Spleen (tissue), 11 donors: Measurements from ENCODE around the gene STAU1. TPM values are rescaled to one million over a fixed set of nuclear protein-coding genes. Genes with fewer than 3 reads are reported as not detected.

Experiments
- DNase-seq: peaks from one replicate; pipeline ENCODE4 v3.0.0-alpha.2; 2020
- H3K27ac ChIP-seq, 8 donors: fragments of 200-600 bp; sonication (generic) in 7 of 8; 1 replicate in 4 of 8; 2 replicates in 4 of 8; pipeline versions ENCODE4 v1.5.0 to v1.8.0; 2016 to 2021; ENCODE audit warnings: inconsistent platforms in 4 of 8, mild to moderate bottlenecking in 4 of 8, moderate library complexity in 1 of 8
- H3K27me3 ChIP-seq, 7 donors: fragments of 200-600 bp; sonication (generic) in 6 of 7; replicated peaks in 1 of 7; 1 replicate in 4 of 7; 2 replicates in 3 of 7; pipeline versions ENCODE4 v1.5.0 to v1.8.0; 2016 to 2021; ENCODE audit warnings: inconsistent platforms in 3 of 7, mild to moderate bottlenecking in 1 of 7
- H3K36me3 ChIP-seq, 6 donors: fragments of 200-600 bp; sonication (generic) in 5 of 6; 1 replicate in 4 of 6; 2 replicates in 2 of 6; pipeline versions ENCODE4 v1.5.0 to v1.8.0; 2016 to 2021; ENCODE audit warnings: inconsistent platforms in 2 of 6
- H3K4me1 ChIP-seq, 6 donors: fragments of 200-600 bp; sonication (generic) in 5 of 6; 1 replicate in 3 of 6; 2 replicates in 3 of 6; pipeline versions ENCODE4 v1.5.0 to v1.8.0; 2016 to 2021; ENCODE audit warnings: inconsistent platforms in 3 of 6
- H3K4me3 ChIP-seq, 8 donors: fragments of 200-600 bp; sonication (generic) in 7 of 8; 1 replicate in 4 of 8; 2 replicates in 4 of 8; pipeline versions ENCODE4 v1.5.0 to v1.8.0; 2016 to 2021; ENCODE audit warnings: inconsistent platforms in 4 of 8, mild to moderate bottlenecking in 4 of 8, moderate library complexity in 2 of 8
- H3K9me3 ChIP-seq, 8 donors: fragments of 200-600 bp; sonication (generic) in 7 of 8; 1 replicate in 4 of 8; 2 replicates in 4 of 8; pipeline versions ENCODE4 v1.5.0 to v1.8.0; 2016 to 2021; ENCODE audit warnings: inconsistent platforms in 4 of 8
- CTCF ChIP-seq, 11 experiments: fragments of 200-600 bp in 7 of 11; fragments of 450-650 bp in 4 of 11; sonication (generic) in 4 of 11; IDR thresholded peaks in 8 of 11; conservative IDR thresholded peaks in 3 of 11; 1 replicate in 7 of 11; 2 replicates in 4 of 11; pipeline versions ENCODE4 v1.4.0 to v1.8.0; 2016 to 2021; ENCODE audit warnings: antibody characterized with exemption in 11 of 11, inconsistent platforms in 4 of 11, mild to moderate bottlenecking in 1 of 11
- POLR2A ChIP-seq, 3 donors: fragments of 450-650 bp; IDR thresholded peaks; one replicate each; pipeline ENCODE4 v1.5.1; 2017; ENCODE audit warnings: antibody characterized with exemption in 3 of 3, mild to moderate bottlenecking in 1 of 3
- POLR2AphosphoS5 ChIP-seq, 3 donors: sonication (generic); formaldehyde crosslinking; IDR thresholded peaks; one replicate each; pipeline ENCODE4 v1.5.1; 2017; ENCODE audit warnings: antibody characterized with exemption in 3 of 3
- WGBS, 5 donors: extraction: QIAGEN DNeasy Blood & Tissue Kit in 3 of 5; methylation state at CpG; one replicate each; pipeline versions ENCODE4 v1.1.5 to v1.1.7; 2013 to 2018; 5-methylcytosine and 5-hydroxymethylcytosine counted together
- intact Hi-C: fragments of 100-400 bp; cut with DNase I; formaldehyde crosslinking; loops from one replicate; pipeline ENCODE4 v1.15.0; 2023; ENCODE audit warnings: low total_unique reads
- polyA plus RNA-seq, 3 donors: library from polyadenylated mRNA; stranded (reverse); fragments of 200-250 nt; gene quantifications; one replicate each; pipeline ENCODE4 v1.2.1, GENCODE V29; 2013
- total RNA-seq, 7 donors: library from RNA; depleted of rRNA in 3 of 7; stranded (reverse); fragments of >200 nt in 3 of 7; fragmentation: NEBNext Ultra II Directional in 4 of 7; extraction: Animal tissue kit (Norgen Biotek cat#: 25700) in 4 of 7; gene quantifications; one replicate each; pipeline versions ENCODE4 v1.1.0 to v1.2.1, GENCODE V29; 2016 to 2021
- donor health status: healthy with polysubstance abuse.
- donor health status: DM: no; HTN: no; CAD: no; lungs with moderate emphysema.
- donor health status: DM: no; HTN: no; CAD: no.
- donor health status: Bipolar disorder and iron deficiency.
- donor health status: healthy.
- donor health status: DM: no; HTN: no; CAD: no.
- donor health status: DM: yes; HTN: yes; CAD: no.

Gene STAU1
- total and polyA plus RNA-seq, 10 donors: 18.5 to 76.9 (median 59.5) TPM

- H3K27ac ChIP-seq: no peak overlapping the region
- no peak for TF ChIP-seq POLR2AphosphoS5 (IDR thresholded peaks at IDR 0.05)
- TF ChIP-seq CTCF (IDR thresholded peaks at IDR 0.05 in 8 of 11, conservative IDR thresholded peaks at IDR 0.05 in 3 of 11): no peak
- TF ChIP-seq POLR2A (IDR thresholded peaks at IDR 0.05): no peak
- H3K9me3 ChIP-seq: no peaks in the 10 kb centered on the region
- DNase-seq: no peak
- peaks cover 0 to 52% (median 18%) of the 10 kb centered on the region in 6 donors for H3K4me1 ChIP-seq
- H3K4me3 ChIP-seq: no peak overlapping the region
- intact Hi-C loops: no loop called here
- peaks cover 0 to 84% (median 20%) of the 10 kb centered on the region in 6 donors for H3K36me3 ChIP-seq
- no peaks in the 10 kb centered on the region for H3K27me3 ChIP-seq
- WGBS, 5 donors: 79 to 86% (median 82%) methylated on average over 6 of the region's 6 CpGs
These were observed 26.5 kb downstream of the STAU1 start for GRCh38 chr20:49161428-49162152.

GRCh38 chr20:49160057-49160929, 27.8 kb downstream of the STAU1 start:
- H3K9me3 ChIP-seq: no peaks in the 10 kb centered on the region
- TF ChIP-seq POLR2A (IDR thresholded peaks at IDR 0.05) (no peak), CTCF (IDR thresholded peaks at IDR 0.05 in 8 of 11, conservative IDR thresholded peaks at IDR 0.05 in 3 of 11) (no peak), POLR2AphosphoS5 (IDR thresholded peaks at IDR 0.05) (no peak)
- 83 to 88% (median 86%) methylated on average over 9 of the region's 9 CpGs for WGBS, 5 donors
- intact Hi-C loops: no loop called here
- H3K27ac ChIP-seq: no peak overlapping the region
- H3K4me3 ChIP-seq: no peak overlapping the region
- no peak for DNase-seq
- peaks cover 0 to 53% (median 9%) of the 10 kb centered on the region in 6 donors for H3K4me1 ChIP-seq
- H3K27me3 ChIP-seq: no peaks in the 10 kb centered on the region
- H3K36me3 ChIP-seq: peaks cover 0 to 82% (median 19%) of the 10 kb centered on the region in 6 donors

- H3K4me1 ChIP-seq: peaks cover 0 to 41% (median 6%) of the 10 kb centered on the region in 6 donors
- DNase-seq: no peak
These were observed 31.0 kb downstream of the STAU1 start for GRCh38 chr20:49157146-49157545.

More at GRCh38 chr20:49157146-49157545, 31.0 kb downstream of the STAU1 start:
- no peaks in the 10 kb centered on the region for H3K9me3 ChIP-seq
- intact Hi-C loops: no loop called here
- no peak overlapping the region for H3K27ac ChIP-seq
- H3K36me3 ChIP-seq: peaks cover 0 to 84% (median 20%) of the 10 kb centered on the region in 6 donors
- 91 to 100% (median 94%) methylated on average over 2 of the region's 2 CpGs for WGBS, 5 donors
- TF ChIP-seq CTCF (IDR thresholded peaks at IDR 0.05 in 8 of 11, conservative IDR thresholded peaks at IDR 0.05 in 3 of 11): no peak
- H3K4me3 ChIP-seq: no peak overlapping the region
- H3K27me3 ChIP-seq: no peaks in the 10 kb centered on the region
